Neural cell (in vitro differentiated cells): ENCODE results near the gene RPE65. TPM values are rescaled to one million over a fixed set of nuclear protein-coding genes. Genes with fewer than 3 reads are reported as not detected.

Source experiments
- H2AFZ ChIP-seq: fragments of 200-600, 300-800 bp; sonication (generic), shearing (Covaris generic); 2 replicates; pipeline ENCODE4 v1.6.0; 2014; ENCODE audit warnings: low read depth, mild to moderate bottlenecking, antibody characterized with exemption, low read length, moderate library complexity
- H3F3A ChIP-seq: fragments of 200-600 bp; shearing (Covaris generic); 2 replicates; pipeline ENCODE4 v1.6.1; 2016; ENCODE audit warnings: mild to moderate bottlenecking, moderate library complexity, mixed read lengths, antibody characterized with exemption, low read length; ENCODE audit not compliant: insufficient read depth, poor library complexity, severe bottlenecking
- H3K27ac ChIP-seq: fragments of 200-600, 300-800 bp; sonication (generic), shearing (Covaris generic); 2 replicates; pipeline ENCODE4 v1.5.1; 2014; ENCODE audit warnings: mild to moderate bottlenecking, low read length, moderate library complexity
- H3K27me3 ChIP-seq: fragments of 300-800, 200-600 bp; sonication (generic), shearing (Covaris generic); 2 replicates; pipeline ENCODE4 v1.6.0; 2014; ENCODE audit warnings: mild to moderate bottlenecking, low read depth, low read length, moderate library complexity; ENCODE audit not compliant: insufficient read depth
- H3K36me3 ChIP-seq: fragments of 300-800, 200-600 bp; sonication (generic), shearing (Covaris generic); 2 replicates; pipeline ENCODE4 v1.5.1; 2014; ENCODE audit warnings: mild to moderate bottlenecking, antibody characterized with exemption, low read length, moderate library complexity; ENCODE audit not compliant: insufficient read depth
- H3K4me2 ChIP-seq: fragments of 300-800, 200-600 bp; sonication (generic), shearing (Covaris generic); 2 replicates; pipeline ENCODE4 v1.6.0; 2014; ENCODE audit warnings: mild to moderate bottlenecking, low read length
- H3K4me3 ChIP-seq: fragments of 300-800, 200-600 bp; sonication (generic), shearing (Covaris generic); 2 replicates; pipeline ENCODE4 v1.5.1; 2014; ENCODE audit warnings: mild to moderate bottlenecking, low read length, moderate library complexity
- H3K79me2 ChIP-seq: fragments of 200-600 bp; shearing (Covaris generic); replicated peaks from 2 replicates; pipeline ENCODE4 v1.6.0; 2014; ENCODE audit warnings: mild to moderate bottlenecking, low read length, moderate library complexity; ENCODE audit not compliant: insufficient read depth
- H3K9ac ChIP-seq: fragments of 300-800, 200-600 bp; sonication (generic), shearing (Covaris generic); 2 replicates; pipeline ENCODE4 v1.6.1; 2016; ENCODE audit warnings: mild to moderate bottlenecking, low read length, mixed read lengths
- H3K9me2 ChIP-seq: fragments of 200-600 bp; shearing (Covaris generic); 2 replicates; pipeline ENCODE4 v1.6.1; 2016; ENCODE audit warnings: mild to moderate bottlenecking, low read length, mixed read lengths; ENCODE audit not compliant: insufficient read depth
- H3K9me3 ChIP-seq: fragments of 200-600, 300-800 bp; sonication (generic), shearing (Covaris generic); 2 replicates; pipeline ENCODE4 v1.6.1; 2016; ENCODE audit warnings: mild to moderate bottlenecking, mixed run types, low read length, moderate library complexity, mixed read lengths
- H4K20me1 ChIP-seq: fragments of 200-600 bp; shearing (Covaris generic); 2 replicates; pipeline ENCODE4 v1.6.1; 2016; ENCODE audit warnings: mild to moderate bottlenecking, mixed run types; ENCODE audit not compliant: insufficient read depth
- EP300 ChIP-seq: fragments of 450-650 bp; conservative IDR thresholded peaks from 2 replicates; pipeline ENCODE4 v1.6.1; 2014; ENCODE audit warnings: antibody characterized with exemption, mild to moderate bottlenecking, moderate library complexity; ENCODE audit not compliant: poor library complexity, severe bottlenecking
- EZH2 ChIP-seq: fragments of 200-600, 300-800 bp; shearing (Covaris generic), sonication (generic); IDR thresholded peaks from 2 replicates; pipeline ENCODE4 v1.6.1; 2014; ENCODE audit warnings: antibody characterized with exemption, low read length, borderline replicate concordance, mild to moderate bottlenecking; ENCODE audit not compliant: insufficient read depth, poor library complexity, severe bottlenecking
- MXI1 ChIP-seq: fragments of 450-650 bp; conservative IDR thresholded peaks from 2 replicates; pipeline ENCODE4 v1.6.1; 2014; ENCODE audit warnings: antibody characterized with exemption, mild to moderate bottlenecking; ENCODE audit not compliant: poor library complexity, severe bottlenecking
- POLR2AphosphoS5 ChIP-seq: IDR thresholded peaks from 2 replicates; pipeline ENCODE4 v1.6.1; 2012
- RAD21 ChIP-seq: fragments of 450-650 bp; conservative IDR thresholded peaks from 2 replicates; pipeline ENCODE4 v1.6.1; 2014; ENCODE audit warnings: antibody characterized with exemption, mild to moderate bottlenecking, moderate library complexity
- SMC3 ChIP-seq: fragments of 450-650 bp; conservative IDR thresholded peaks from 2 replicates; pipeline ENCODE4 v1.6.1; 2014; ENCODE audit warnings: antibody characterized with exemption, mild to moderate bottlenecking, moderate library complexity; ENCODE audit not compliant: poor library complexity
- TAF1 ChIP-seq: IDR thresholded peaks from 2 replicates; pipeline ENCODE4 v1.6.1; 2012; ENCODE audit warnings: low read depth
- polyA plus RNA-seq: library from polyadenylated mRNA; depleted of rRNA; stranded (reverse); fragments of >200 nt; gene quantifications from 2 replicates; pipeline ENCODE4 v1.2.3, GENCODE V29; 2014
- TF ChIP-seq, protein P1 (sequence below): IDR thresholded peaks from 2 replicates; pipeline ENCODE4 v1.6.1; 2012; ENCODE audit warnings: borderline replicate concordance
- TF ChIP-seq, protein P2 (sequence below): fragments of 450-650 bp; IDR thresholded peaks from 2 replicates; pipeline ENCODE4 v1.5.1; 2014; ENCODE audit warnings: antibody characterized with exemption, mild to moderate bottlenecking, moderate library complexity; ENCODE audit not compliant: poor library complexity, severe bottlenecking

Gene RPE65
- polyA plus RNA-seq, 1 donor from 2014 or later, result not detected

DNA sequence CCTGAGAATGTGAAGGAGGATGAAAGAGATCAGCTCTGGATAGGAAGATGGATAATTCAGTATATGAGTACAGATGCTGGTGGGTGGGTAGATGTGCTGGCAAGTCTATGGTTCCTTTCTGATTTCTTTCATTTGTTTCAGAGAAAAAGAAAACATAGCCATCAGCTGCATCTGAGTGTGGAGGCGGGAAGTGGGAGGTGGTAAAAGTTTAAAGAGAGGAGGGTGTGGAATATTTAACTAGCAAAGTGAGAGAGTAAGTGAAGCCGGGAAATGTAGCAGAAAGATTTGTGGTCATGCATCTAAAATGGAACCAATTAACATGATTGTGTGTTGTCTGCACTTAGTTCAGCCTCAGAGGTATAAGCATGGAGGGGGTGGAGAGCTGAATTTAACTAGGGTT, 16.4 kb downstream of the RPE65 start:
- Histone ChIP-seq H3K9ac (no peak overlapping the region), H3K79me2 (no peaks in the 10 kb centered on the region), H3K27ac (no peak overlapping the region), H3K4me2 (no peak overlapping the region), H2AFZ (no peak overlapping the region), H3K36me3 (no peaks in the 10 kb centered on the region), H3K9me3 (no peaks in the 10 kb centered on the region), H3K9me2 (no peaks in the 10 kb centered on the region), H3K27me3 (no peaks in the 10 kb centered on the region), H3F3A (no peaks in the 10 kb centered on the region), H4K20me1 (no peaks in the 10 kb centered on the region), H3K4me3 (no peak overlapping the region)
- no peak for TF ChIP-seq POLR2AphosphoS5
- TF ChIP-seq, protein P1, sequence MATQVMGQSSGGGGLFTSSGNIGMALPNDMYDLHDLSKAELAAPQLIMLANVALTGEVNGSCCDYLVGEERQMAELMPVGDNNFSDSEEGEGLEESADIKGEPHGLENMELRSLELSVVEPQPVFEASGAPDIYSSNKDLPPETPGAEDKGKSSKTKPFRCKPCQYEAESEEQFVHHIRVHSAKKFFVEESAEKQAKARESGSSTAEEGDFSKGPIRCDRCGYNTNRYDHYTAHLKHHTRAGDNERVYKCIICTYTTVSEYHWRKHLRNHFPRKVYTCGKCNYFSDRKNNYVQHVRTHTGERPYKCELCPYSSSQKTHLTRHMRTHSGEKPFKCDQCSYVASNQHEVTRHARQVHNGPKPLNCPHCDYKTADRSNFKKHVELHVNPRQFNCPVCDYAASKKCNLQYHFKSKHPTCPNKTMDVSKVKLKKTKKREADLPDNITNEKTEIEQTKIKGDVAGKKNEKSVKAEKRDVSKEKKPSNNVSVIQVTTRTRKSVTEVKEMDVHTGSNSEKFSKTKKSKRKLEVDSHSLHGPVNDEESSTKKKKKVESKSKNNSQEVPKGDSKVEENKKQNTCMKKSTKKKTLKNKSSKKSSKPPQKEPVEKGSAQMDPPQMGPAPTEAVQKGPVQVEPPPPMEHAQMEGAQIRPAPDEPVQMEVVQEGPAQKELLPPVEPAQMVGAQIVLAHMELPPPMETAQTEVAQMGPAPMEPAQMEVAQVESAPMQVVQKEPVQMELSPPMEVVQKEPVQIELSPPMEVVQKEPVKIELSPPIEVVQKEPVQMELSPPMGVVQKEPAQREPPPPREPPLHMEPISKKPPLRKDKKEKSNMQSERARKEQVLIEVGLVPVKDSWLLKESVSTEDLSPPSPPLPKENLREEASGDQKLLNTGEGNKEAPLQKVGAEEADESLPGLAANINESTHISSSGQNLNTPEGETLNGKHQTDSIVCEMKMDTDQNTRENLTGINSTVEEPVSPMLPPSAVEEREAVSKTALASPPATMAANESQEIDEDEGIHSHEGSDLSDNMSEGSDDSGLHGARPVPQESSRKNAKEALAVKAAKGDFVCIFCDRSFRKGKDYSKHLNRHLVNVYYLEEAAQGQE, result no peak
- TF ChIP-seq, protein P2, sequence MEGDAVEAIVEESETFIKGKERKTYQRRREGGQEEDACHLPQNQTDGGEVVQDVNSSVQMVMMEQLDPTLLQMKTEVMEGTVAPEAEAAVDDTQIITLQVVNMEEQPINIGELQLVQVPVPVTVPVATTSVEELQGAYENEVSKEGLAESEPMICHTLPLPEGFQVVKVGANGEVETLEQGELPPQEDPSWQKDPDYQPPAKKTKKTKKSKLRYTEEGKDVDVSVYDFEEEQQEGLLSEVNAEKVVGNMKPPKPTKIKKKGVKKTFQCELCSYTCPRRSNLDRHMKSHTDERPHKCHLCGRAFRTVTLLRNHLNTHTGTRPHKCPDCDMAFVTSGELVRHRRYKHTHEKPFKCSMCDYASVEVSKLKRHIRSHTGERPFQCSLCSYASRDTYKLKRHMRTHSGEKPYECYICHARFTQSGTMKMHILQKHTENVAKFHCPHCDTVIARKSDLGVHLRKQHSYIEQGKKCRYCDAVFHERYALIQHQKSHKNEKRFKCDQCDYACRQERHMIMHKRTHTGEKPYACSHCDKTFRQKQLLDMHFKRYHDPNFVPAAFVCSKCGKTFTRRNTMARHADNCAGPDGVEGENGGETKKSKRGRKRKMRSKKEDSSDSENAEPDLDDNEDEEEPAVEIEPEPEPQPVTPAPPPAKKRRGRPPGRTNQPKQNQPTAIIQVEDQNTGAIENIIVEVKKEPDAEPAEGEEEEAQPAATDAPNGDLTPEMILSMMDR, result no peak
- no peak for TF ChIP-seq SMC3
- TF ChIP-seq MXI1, result no peak
- no peak for TF ChIP-seq RAD21
- TF ChIP-seq TAF1, result no peak
- no peak for TF ChIP-seq EZH2
- TF ChIP-seq EP300, result no peak

DNA sequence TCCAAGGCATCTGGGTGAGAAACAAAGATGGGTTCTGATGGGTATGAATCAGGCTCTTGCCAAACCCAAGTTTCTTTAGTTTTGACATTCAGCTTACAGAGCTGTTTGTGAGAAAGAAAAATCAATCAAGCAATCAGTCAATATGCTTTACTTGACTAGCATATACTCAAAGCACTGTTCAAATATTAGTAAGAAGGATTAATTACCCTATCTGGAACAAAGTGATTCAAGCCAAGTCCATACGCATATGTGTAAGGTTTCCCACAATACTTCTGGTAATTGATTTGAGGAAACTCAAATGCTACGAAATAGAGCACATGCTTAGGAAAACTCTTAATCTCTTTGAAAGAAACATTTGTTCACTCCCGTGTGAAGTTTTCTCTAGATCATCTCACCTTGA, 18.7 kb downstream of the RPE65 start:
- H3K9ac ChIP-seq, result no peak overlapping the region
- no peak overlapping the region for H3K4me3 ChIP-seq
- no peak overlapping the region for H3K4me2 ChIP-seq
- TF ChIP-seq EP300 (no peak), MXI1 (no peak), TAF1 (no peak)
- no peaks in the 10 kb centered on the region for H3K36me3 ChIP-seq
- no peaks in the 10 kb centered on the region for H3K27me3 ChIP-seq
- no peaks in the 10 kb centered on the region for H3K9me3 ChIP-seq
- H3F3A ChIP-seq, result no peaks in the 10 kb centered on the region
- no peaks in the 10 kb centered on the region for H3K9me2 ChIP-seq
- H3K79me2 ChIP-seq, result no peaks in the 10 kb centered on the region
- no peak overlapping the region for H3K27ac ChIP-seq
- no peaks in the 10 kb centered on the region for H4K20me1 ChIP-seq
- no peak overlapping the region for H2AFZ ChIP-seq

DNA sequence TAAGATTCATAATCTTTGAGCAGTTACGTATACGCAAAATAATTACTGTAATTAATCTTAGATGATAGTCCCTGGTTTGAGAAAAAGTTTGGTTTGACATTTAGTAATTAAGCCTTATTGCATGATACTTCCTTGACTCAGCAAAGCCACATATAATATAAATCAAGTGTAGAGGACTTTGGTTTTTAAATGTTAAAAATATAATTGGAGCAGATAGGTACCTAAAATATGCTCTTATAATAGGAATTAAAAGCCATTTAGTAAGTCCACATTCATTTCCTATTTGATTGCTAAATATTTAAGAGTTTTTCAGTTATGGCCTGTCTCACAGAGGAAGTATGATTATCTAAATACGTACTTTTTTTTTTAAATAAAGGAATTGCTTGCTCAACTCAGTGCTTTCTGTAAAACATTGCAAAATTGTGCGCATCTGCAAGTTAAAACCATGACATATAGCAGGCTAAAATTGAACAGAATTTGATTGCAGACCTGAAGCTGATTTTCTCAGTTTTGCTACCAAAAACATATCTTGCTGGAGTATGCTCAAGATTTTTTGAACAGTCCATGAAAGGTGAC, 20.4 kb downstream of the RPE65 start:
- Histone ChIP-seq H2AFZ (no peak overlapping the region), H3K9me2 (no peaks in the 10 kb centered on the region), H3K9me3 (no peaks in the 10 kb centered on the region)

More for the DNA sequence above, 20.4 kb downstream of the RPE65 start:
- Histone ChIP-seq H3K9ac (no peak overlapping the region), H3K4me2 (no peak overlapping the region), H3K27me3 (no peaks in the 10 kb centered on the region), H4K20me1 (no peaks in the 10 kb centered on the region), H3F3A (no peaks in the 10 kb centered on the region), H3K4me3 (no peak overlapping the region), H3K79me2 (no peaks in the 10 kb centered on the region), H3K36me3 (no peaks in the 10 kb centered on the region), H3K27ac (no peak overlapping the region)
- TF ChIP-seq EZH2, result no peak
- TF ChIP-seq RAD21, result no peak
- TF ChIP-seq, protein P1, result no peak
- no peak for TF ChIP-seq POLR2AphosphoS5
- no peak for TF ChIP-seq MXI1
- TF ChIP-seq EP300, result no peak
- TF ChIP-seq TAF1, result no peak
- TF ChIP-seq, protein P2, result no peak
- TF ChIP-seq SMC3, result no peak
